WERI-Rb-1 (cell line): ENCODE results near the gene GARIN5B.
A peak's percentile ranks its signal among the peaks of the same experiment; 100 is the strongest.

Experiments used
- DNase-seq: peaks from one replicate; pipeline ENCODE4 v3.0.0-alpha.2; 2020
- H3K27ac ChIP-seq: fragments of 250-450 bp; sonication (Bioruptor Pico); 2 replicates; pipeline ENCODE4 v1.5.1; 2020; ENCODE audit warnings: mild to moderate bottlenecking, moderate library complexity
- H3K27me3 ChIP-seq: fragments of 250-450 bp; sonication (Bioruptor Pico); 2 replicates; pipeline ENCODE4 v1.5.1; 2021; ENCODE audit warnings: mild to moderate bottlenecking, low read depth, moderate library complexity; ENCODE audit not compliant: insufficient read depth, severe bottlenecking
- H3K36me3 ChIP-seq: fragments of 250-450 bp; sonication (Bioruptor Pico); 2 replicates; pipeline ENCODE4 v1.5.1; 2020; ENCODE audit warnings: mild to moderate bottlenecking, moderate library complexity
- H3K4me3 ChIP-seq: 2 replicates; pipeline ENCODE4 v1.5.1; 2011; ENCODE audit warnings: low read depth, mild to moderate bottlenecking, control low read depth, low read length
- H3K9me3 ChIP-seq: fragments of 250-450 bp; sonication (Bioruptor Pico); 2 replicates; pipeline ENCODE4 v1.5.1; 2021; ENCODE audit warnings: mild to moderate bottlenecking, moderate library complexity; ENCODE audit not compliant: severe bottlenecking
- TF ChIP-seq, protein P1 (sequence below): IDR thresholded peaks from 2 replicates; pipeline ENCODE4 v1.5.1; 2011; ENCODE audit warnings: low read depth, mild to moderate bottlenecking, control low read depth, inconsistent platforms, low read length

GARIN5B gene

DNA sequence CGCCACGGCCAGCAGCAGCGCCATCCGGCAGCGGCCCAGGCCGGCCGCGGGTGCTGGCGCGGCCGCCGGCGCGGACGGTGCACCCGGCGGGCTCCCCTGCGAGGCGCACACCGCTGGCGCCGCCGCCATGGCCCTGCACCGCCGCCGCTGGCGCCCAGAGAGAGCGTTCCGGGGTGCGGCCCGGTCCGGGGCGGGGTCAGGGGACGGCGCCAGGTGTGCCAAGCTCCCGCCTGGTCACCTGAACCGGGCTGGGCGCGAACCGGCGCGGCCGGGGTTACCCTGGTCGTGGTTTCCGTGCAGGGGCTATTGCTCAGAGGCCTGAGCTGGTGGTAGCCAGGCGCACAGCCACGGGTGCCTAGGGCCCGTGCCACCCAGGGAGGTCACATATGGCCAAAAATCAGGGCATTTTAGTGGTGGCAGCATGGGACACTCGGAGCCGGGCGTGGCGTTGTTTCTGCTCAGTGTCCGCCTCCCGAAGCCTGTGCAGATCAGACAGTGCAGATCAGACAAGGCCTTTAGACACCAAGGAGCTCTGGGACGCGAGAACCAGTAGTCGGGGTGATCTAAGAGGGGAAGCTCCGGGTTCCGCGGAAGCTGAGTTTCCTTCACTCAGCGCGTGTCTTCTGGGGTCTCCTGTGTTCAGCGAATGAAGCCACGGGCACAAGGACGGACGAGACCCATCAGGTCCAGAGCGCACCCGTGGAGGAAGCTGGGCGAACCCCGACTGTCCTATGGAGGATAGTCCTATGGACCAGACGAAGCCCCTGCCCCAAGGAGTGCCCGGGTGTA, 21.3 kb upstream of the GARIN5B start, which contains the start of gene TMEM238:
TMEM238 (minus strand) TSS at position 162 of the 789 bp plus-strand sequence; CDS start at position 129, 33 bp downstream.
- TF ChIP-seq, protein P1, sequence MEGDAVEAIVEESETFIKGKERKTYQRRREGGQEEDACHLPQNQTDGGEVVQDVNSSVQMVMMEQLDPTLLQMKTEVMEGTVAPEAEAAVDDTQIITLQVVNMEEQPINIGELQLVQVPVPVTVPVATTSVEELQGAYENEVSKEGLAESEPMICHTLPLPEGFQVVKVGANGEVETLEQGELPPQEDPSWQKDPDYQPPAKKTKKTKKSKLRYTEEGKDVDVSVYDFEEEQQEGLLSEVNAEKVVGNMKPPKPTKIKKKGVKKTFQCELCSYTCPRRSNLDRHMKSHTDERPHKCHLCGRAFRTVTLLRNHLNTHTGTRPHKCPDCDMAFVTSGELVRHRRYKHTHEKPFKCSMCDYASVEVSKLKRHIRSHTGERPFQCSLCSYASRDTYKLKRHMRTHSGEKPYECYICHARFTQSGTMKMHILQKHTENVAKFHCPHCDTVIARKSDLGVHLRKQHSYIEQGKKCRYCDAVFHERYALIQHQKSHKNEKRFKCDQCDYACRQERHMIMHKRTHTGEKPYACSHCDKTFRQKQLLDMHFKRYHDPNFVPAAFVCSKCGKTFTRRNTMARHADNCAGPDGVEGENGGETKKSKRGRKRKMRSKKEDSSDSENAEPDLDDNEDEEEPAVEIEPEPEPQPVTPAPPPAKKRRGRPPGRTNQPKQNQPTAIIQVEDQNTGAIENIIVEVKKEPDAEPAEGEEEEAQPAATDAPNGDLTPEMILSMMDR: no peak
- Histone ChIP-seq H3K27ac (peak within 1 kb of the TSS; percentile 79), H3K36me3 (peaks cover 32% of the 10 kb centered on the region), H3K9me3 (no peaks in the 10 kb centered on the region), H3K27me3 (no peaks in the 10 kb centered on the region), H3K4me3 (peak within 1 kb of the TSS; percentile 85)
- DNase-seq: no peak

DNA sequence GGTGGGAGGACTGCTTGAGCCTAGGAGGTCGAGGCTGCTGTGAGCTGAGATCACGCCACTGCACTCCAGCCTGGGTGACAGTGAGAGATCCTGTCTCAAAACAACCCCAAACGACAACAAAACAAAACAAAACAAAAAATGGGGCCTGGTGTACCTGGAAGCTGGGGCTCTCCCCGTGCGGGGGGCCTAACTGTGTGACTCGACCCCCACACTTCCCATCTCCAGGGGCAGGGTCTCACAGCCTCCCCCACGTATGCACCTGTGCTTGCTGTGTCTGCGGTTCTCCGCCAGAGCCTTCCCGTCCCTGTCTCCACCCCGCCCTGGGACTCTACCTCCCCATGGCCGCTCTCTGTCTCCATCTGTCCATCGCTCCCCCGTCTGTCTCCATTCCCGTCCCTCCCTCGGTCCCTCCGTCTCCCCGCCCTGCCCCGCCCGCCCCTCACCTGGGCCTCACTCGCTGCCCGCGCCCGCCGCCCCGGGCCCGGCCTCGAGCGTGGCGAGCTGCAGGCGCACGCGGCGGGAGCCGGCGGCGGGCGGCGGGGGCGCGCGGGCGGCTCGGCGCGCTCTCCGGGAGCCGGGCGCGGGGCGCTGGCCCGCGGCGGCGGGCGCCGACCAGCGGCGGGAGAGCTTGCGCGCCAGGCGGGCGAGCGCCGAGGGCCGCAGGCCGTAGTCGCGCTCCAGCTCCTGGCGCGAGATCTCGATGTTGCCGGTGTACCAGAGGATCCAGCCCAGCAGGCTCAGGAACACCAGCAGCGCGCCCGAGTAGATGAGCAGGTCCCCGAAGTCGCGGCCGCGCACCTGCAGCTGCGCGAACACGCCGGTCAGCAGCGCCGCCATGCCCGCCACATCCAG, 20.4 kb upstream of the GARIN5B start:
- peaks cover 24% of the 10 kb centered on the region for H3K36me3 ChIP-seq
- H3K27ac ChIP-seq: peak overlapping the region; percentile 79
- H3K27me3 ChIP-seq: no peaks in the 10 kb centered on the region
- TF ChIP-seq, protein P1: no peak
- peak; percentile 61 for DNase-seq
- H3K9me3 ChIP-seq: no peaks in the 10 kb centered on the region
- peak overlapping the region; percentile 37 for H3K4me3 ChIP-seq

DNA sequence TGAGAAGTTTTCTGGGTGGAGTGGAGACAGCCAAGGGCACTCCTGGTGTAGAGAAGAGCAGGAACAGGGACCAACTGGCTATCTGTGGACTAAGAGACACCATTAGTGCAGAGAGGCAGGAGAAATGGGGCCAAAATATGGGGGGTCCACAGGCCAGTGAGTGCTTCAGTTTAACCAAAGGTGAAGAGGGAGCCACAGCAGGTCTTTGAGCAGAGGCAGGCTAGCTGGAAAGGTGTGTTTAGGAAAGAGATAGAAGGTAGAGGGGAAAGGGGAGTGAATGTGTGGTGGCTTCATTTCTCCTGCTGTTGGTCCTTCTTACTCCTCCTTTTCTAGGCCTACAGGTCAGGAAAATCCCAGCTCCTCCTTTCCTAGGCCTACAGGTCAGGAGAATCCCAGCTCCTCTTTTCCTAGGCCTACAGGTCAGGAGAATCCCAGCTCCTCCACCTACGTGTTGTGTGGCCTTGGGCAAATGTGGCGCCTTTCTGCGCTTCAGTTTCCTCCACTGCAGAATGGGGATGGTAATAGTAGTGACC, 19.5 kb upstream of the GARIN5B start:
- Histone ChIP-seq H3K27ac (peak overlapping the region; percentile 72), H3K27me3 (no peaks in the 10 kb centered on the region), H3K36me3 (peaks cover 15% of the 10 kb centered on the region), H3K4me3 (peak overlapping the region; percentile 3; the same call in 1 of the 2 replicates), H3K9me3 (no peaks in the 10 kb centered on the region)
- no peak for DNase-seq
- TF ChIP-seq, protein P1: no peak

DNA sequence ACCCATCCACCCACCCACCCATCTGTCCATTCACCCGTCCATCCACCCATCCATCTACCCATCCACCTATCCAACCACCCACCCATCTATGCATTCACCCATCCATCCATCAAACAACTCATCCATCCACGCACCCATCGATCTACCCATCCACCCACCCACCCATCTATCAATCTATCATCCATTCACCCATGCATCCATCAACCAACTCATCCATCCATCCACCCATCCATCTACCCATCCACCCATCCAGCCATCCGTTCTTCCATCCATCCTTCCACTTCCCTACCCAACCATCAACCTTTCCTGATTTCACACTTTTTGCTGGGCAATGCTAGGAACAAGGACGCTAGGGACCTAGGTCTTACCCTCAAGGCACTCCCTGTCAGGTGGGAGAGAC, 19.0 kb upstream of the GARIN5B start:
- TF ChIP-seq, protein P1: no peak
- Histone ChIP-seq H3K36me3 (peaks cover 9% of the 10 kb centered on the region), H3K4me3 (no peak overlapping the region), H3K27ac (peak overlapping the region; percentile 72), H3K27me3 (no peaks in the 10 kb centered on the region), H3K9me3 (no peaks in the 10 kb centered on the region)
- no peak for DNase-seq

DNA sequence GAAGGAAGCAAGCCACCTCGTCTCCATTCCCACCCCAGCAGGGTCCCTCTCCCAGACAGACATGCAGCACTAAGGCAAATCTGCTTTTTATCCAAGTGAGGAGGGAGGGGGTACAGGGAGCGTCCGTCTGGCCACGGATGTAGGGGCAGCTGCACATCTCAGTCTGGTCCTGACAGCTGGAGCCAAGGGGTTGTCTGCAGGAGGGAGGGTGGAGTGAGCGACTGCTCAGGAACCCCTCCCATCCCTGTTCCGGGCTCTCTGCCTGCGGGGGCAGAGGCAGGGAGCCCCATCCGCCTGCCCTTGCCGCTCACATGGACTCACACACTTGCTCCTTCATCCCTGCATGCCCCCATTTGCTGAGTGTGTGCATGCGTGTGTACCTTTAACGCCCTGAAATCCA, 16.1 kb upstream of the GARIN5B start:
- no peaks in the 10 kb centered on the region for H3K9me3 ChIP-seq
- H3K27me3 ChIP-seq: no peaks in the 10 kb centered on the region
- H3K4me3 ChIP-seq: no peak overlapping the region
- H3K36me3 ChIP-seq: no peaks in the 10 kb centered on the region
- peak overlapping the region; percentile 73 for H3K27ac ChIP-seq
- TF ChIP-seq, protein P1: no peak
- DNase-seq: peak; percentile 85
